Stomach (tissue), 4 donors: ENCODE measurements around the gene PPP1R13L.

Experiments
- CTCF ChIP-seq, 7 experiments: fragments of 450-650 bp in 4 of 7; fragments of 200-600 bp in 3 of 7; sonication (generic) in 3 of 7; IDR thresholded peaks; one replicate each; pipeline ENCODE4 v1.5.1; 2016 to 2019; ENCODE audit warnings: antibody characterized with exemption in 7 of 7, control low read depth in 2 of 7, mild to moderate bottlenecking in 1 of 7
- EP300 ChIP-seq: sonication (generic); formaldehyde crosslinking; IDR thresholded peaks from one replicate; pipeline ENCODE4 v1.6.1; 2017; ENCODE audit warnings: antibody characterized with exemption
- POLR2A ChIP-seq, 4 donors: fragments of 450-650 bp; IDR thresholded peaks; one replicate each; pipeline ENCODE4 v1.6.1; 2016; ENCODE audit warnings: antibody characterized with exemption in 4 of 4, control low read depth in 2 of 4, mild to moderate bottlenecking in 1 of 4, moderate library complexity in 1 of 4
- POLR2AphosphoS5 ChIP-seq, 3 donors: sonication (generic); formaldehyde crosslinking; IDR thresholded peaks; one replicate each; pipeline ENCODE4 v1.6.1; 2016; ENCODE audit warnings: antibody characterized with exemption in 3 of 3

GRCh38 chr19:45391871-45392665 is 12.8 kb downstream of the PPP1R13L start:
- TF ChIP-seq CTCF (IDR thresholded peaks at IDR 0.05) (no peak), POLR2AphosphoS5 (IDR thresholded peaks at IDR 0.05) (no peak), POLR2A (IDR thresholded peaks at IDR 0.05) (no peak), EP300 (no peak)
